Endothelial cell of umbilical vein (primary cell): ENCODE measurements around the gene NPPB. TPM values are rescaled to one million over a fixed set of nuclear protein-coding genes. Genes with fewer than 3 reads are reported as not detected.

Experiments used
- BruUV-seq: library from RNA; stranded (reverse); fragments of 400-500 nt; replicated peaks from 2 replicates; lab custom pipeline; 2021; lab: Mats Ljungman, UMichigan
- CTCF ChIA-PET: fragments of 300-600, 350-600 bp; sonication (Branson Sonifier 250); formaldehyde crosslinking; loops from one replicate; lab custom pipeline; 2021; ENCODE audit warnings: antibody characterized with exemption, inconsistent platforms; lab: Charles Lee
- POLR2A ChIA-PET: fragments of 300-600, 350-600 bp; sonication (Branson Sonifier 250); formaldehyde crosslinking; loops from one replicate; lab custom pipeline; 2021; ENCODE audit warnings: antibody characterized with exemption, inconsistent platforms; lab: Charles Lee
- DNase-seq: peaks from one replicate; pipeline ENCODE4 v3.0.0-alpha.2; 2011; ENCODE audit warnings: low read depth, low spot score
- FAIRE-seq: peaks from 2 replicates; lab custom pipeline; 2011; peaks lifted over from hg19 to GRCh38; lab: Jason Lieb, UNC
- H2AFZ ChIP-seq: 2 replicates; pipeline ENCODE4 v1.6.0; 2012; ENCODE audit warnings: low read depth, low read length, control low read depth, inconsistent platforms
- H3K27ac ChIP-seq: 2 replicates; pipeline ENCODE4 v1.5.1; 2011; ENCODE audit warnings: low read depth, mild to moderate bottlenecking, control low read depth, low read length, moderate library complexity; ENCODE audit not compliant: insufficient read depth
- H3K27me3 ChIP-seq, 2 experiments: 2 replicates each; pipeline versions ENCODE4 v1.6.0 to v1.6.1; 2011; ENCODE audit warnings: low read length in 2 of 2, mixed read lengths in 1 of 2; ENCODE audit not compliant: control insufficient read depth in 2 of 2, insufficient read depth in 2 of 2
- H3K36me3 ChIP-seq, 2 experiments: 2 replicates in 1 of 2; 3 replicates in 1 of 2; pipeline ENCODE4 v1.5.1; 2011; ENCODE audit warnings: low read length in 2 of 2, mild to moderate bottlenecking in 1 of 2, moderate library complexity in 1 of 2; ENCODE audit not compliant: control insufficient read depth in 2 of 2, insufficient read depth in 2 of 2; ENCODE audit errors: extremely low read depth in 1 of 2
- H3K4me1 ChIP-seq: 3 replicates; pipeline ENCODE4 v1.5.1; 2011; ENCODE audit warnings: mild to moderate bottlenecking, low read length; ENCODE audit not compliant: control insufficient read depth, insufficient read depth; ENCODE audit errors: extremely low read depth
- H3K4me2 ChIP-seq: 2 replicates; pipeline ENCODE4 v1.6.1; 2011; ENCODE audit warnings: low read length, control low read depth, mixed read lengths; ENCODE audit not compliant: insufficient read depth
- H3K4me3 ChIP-seq, 3 experiments: fragments of 200-600 bp in 1 of 3; sonication (generic), shearing (Covaris generic) in 1 of 3; replicated peaks in 1 of 3; 2 replicates each; pipeline ENCODE4 v1.5.1; 2011 to 2016; ENCODE audit warnings: control low read depth in 3 of 3, low read length in 3 of 3, mild to moderate bottlenecking in 2 of 3, inconsistent platforms in 1 of 3, low read depth in 1 of 3, moderate library complexity in 1 of 3; ENCODE audit not compliant: insufficient read depth in 1 of 3
- H3K79me2 ChIP-seq: 2 replicates; pipeline ENCODE4 v1.6.0; 2012; ENCODE audit warnings: low read length, inconsistent platforms; ENCODE audit not compliant: control insufficient read depth, insufficient read depth
- H3K9ac ChIP-seq: replicated peaks from 2 replicates; pipeline ENCODE3; 2011; ENCODE audit warnings: low read length, control low read depth; ENCODE audit not compliant: insufficient read depth; ENCODE audit errors: extremely low read depth
- H3K9me1 ChIP-seq: replicated peaks from 3 replicates; pipeline ENCODE4 v1.6.0; 2011; ENCODE audit warnings: mild to moderate bottlenecking, low read length; ENCODE audit not compliant: control insufficient read depth, insufficient read depth; ENCODE audit errors: extremely low read depth
- H3K9me3 ChIP-seq: replicated peaks from 2 replicates; pipeline ENCODE4 v1.5.1; 2012; ENCODE audit warnings: low read length, inconsistent platforms; ENCODE audit not compliant: control insufficient read depth, insufficient read depth
- H4K20me1 ChIP-seq: replicated peaks from 2 replicates; pipeline ENCODE3; 2011; ENCODE audit warnings: mild to moderate bottlenecking, low read length; ENCODE audit not compliant: control insufficient read depth, insufficient read depth; ENCODE audit errors: extremely low read depth
- CTCF ChIP-seq, 2 donors: IDR thresholded peaks; 1 replicate in 1 of 2; 2 replicates in 1 of 2; pipeline ENCODE4 v1.5.1; 2011; ENCODE audit warnings: low read length in 2 of 2, mild to moderate bottlenecking in 2 of 2, moderate library complexity in 2 of 2, control low read depth in 1 of 2, inconsistent platforms in 1 of 2, low read depth in 1 of 2; ENCODE audit not compliant: insufficient read depth in 1 of 2; ENCODE audit errors: extremely low read depth in 1 of 2
- EZH2 ChIP-seq: IDR thresholded peaks from 2 replicates; pipeline ENCODE4 v1.6.1; 2012; ENCODE audit warnings: borderline replicate concordance, low read depth, mild to moderate bottlenecking, moderate library complexity, low read length, inconsistent platforms; ENCODE audit not compliant: severe bottlenecking
- FOS ChIP-seq: IDR thresholded peaks from 2 replicates; pipeline ENCODE4 v1.6.1; 2011; ENCODE audit warnings: mild to moderate bottlenecking, low read length, moderate library complexity, borderline replicate concordance; ENCODE audit not compliant: insufficient read depth
- GATA2 ChIP-seq: IDR thresholded peaks from 2 replicates; pipeline ENCODE4 v1.7.0; 2011; ENCODE audit warnings: low read depth, mild to moderate bottlenecking, moderate library complexity, mixed read lengths, low read length; ENCODE audit not compliant: insufficient read length, insufficient read depth
- JUN ChIP-seq: IDR thresholded peaks from 2 replicates; pipeline ENCODE4 v1.6.1; 2011; ENCODE audit warnings: borderline replicate concordance, low read depth; ENCODE audit not compliant: insufficient read length, insufficient read depth
- MAX ChIP-seq: IDR thresholded peaks from 2 replicates; pipeline ENCODE4 v1.6.1; 2011; ENCODE audit not compliant: insufficient read depth, insufficient read length
- MYC ChIP-seq: IDR thresholded peaks from one replicate; pipeline ENCODE4 v1.6.1; 2011; ENCODE audit warnings: mild to moderate bottlenecking, low read depth, low read length
- POLR2A ChIP-seq: IDR thresholded peaks from 2 replicates; pipeline ENCODE4 v1.6.1; 2012; ENCODE audit warnings: low read depth, mild to moderate bottlenecking, control low read depth, low read length
- POLR2AphosphoS5 ChIP-seq: IDR thresholded peaks from 2 replicates; pipeline ENCODE4 v1.6.1; 2012; ENCODE audit warnings: low read depth, mild to moderate bottlenecking, control low read depth, low read length, moderate library complexity; ENCODE audit not compliant: insufficient read depth
- dilution Hi-C: fragments of 300-500 bp; cut with MboI; formaldehyde crosslinking; loops from one replicate; pipeline ENCODE4 v1.15.0; 2019; ENCODE audit warnings: low sequenced_read_pairs; ENCODE audit not compliant: extremely low pct_ligation_motif_present
- intact Hi-C: fragments of 100-400 bp; cut with micrococcal nuclease; formaldehyde crosslinking; loops from one replicate; pipeline ENCODE4 v1.10.0; 2022
- polyA plus RNA-seq, 4 experiments: library from polyadenylated mRNA; depleted of rRNA in 3 of 4; stranded (reverse) in 3 of 4; unstranded in 1 of 4; fragments of >200 nt; gene quantifications; 2 replicates each; pipeline versions ENCODE4 v1.2.1 to v1.2.3, GENCODE V29; 2011 to 2012; ENCODE audit warnings: missing spikeins in 1 of 4
- total RNA-seq: library from RNA; stranded (reverse); gene quantifications from 2 replicates; pipeline ENCODE4 v1.2.3, GENCODE V29; 2021

The NPPB gene
- total and polyA plus RNA-seq, 2 donors (not counting 3 experiments of a cell fraction or from before 2014, with no cell fraction given): not detected

GRCh38 chr1:11879311-11880180 lies 20.8 kb upstream of the NPPB start:
- no peak for FAIRE-seq
- H2AFZ ChIP-seq: no peak overlapping the region
- H3K27me3 ChIP-seq: no peaks in the 10 kb centered on the region
- H3K4me2 ChIP-seq: no peak overlapping the region
- no peak overlapping the region for H3K4me3 ChIP-seq
- no peak for DNase-seq
- H3K9me1 ChIP-seq: no peaks in the 10 kb centered on the region
- no peak overlapping the region for H3K9ac ChIP-seq
- H3K4me1 ChIP-seq: no peaks in the 10 kb centered on the region
- dilution Hi-C loops (no loop called here), intact Hi-C loops (no loop called here)
- H4K20me1 ChIP-seq: no peaks in the 10 kb centered on the region
- BruUV-seq: no TSS peak
- no peaks in the 10 kb centered on the region for H3K9me3 ChIP-seq
- ChIA-PET CTCF (interaction anchor here (0.6 to 1.2 kb wide), 3 partner anchors 12 to 20 kb away, joined by 3 to 4 read pairs (median 4); partner anchors contain the start of gene NPPB), POLR2A (interaction anchor here (0.5 to 0.6 kb wide), 2 partner anchors 29 to 71 kb away, joined by 3 to 4 read pairs; no protein-coding TSS in a partner anchor)
- TF ChIP-seq JUN: no peak
- TF ChIP-seq MAX: no peak
- no peak for TF ChIP-seq CTCF (IDR thresholded peaks at IDR 0.05; ENCODE audit: extremely low read depth in 1 of 2, insufficient read depth in 1 of 2, low read depth in 1 of 2, low read length in 2 of 2)
- no peak for TF ChIP-seq FOS
- no peak for TF ChIP-seq EZH2
- TF ChIP-seq MYC: no peak
- TF ChIP-seq GATA2: no peak
- TF ChIP-seq POLR2AphosphoS5: no peak
- no peak for TF ChIP-seq POLR2A
- no peaks in the 10 kb centered on the region for H3K36me3 ChIP-seq
- no peaks in the 10 kb centered on the region for H3K79me2 ChIP-seq
- no peak overlapping the region for H3K27ac ChIP-seq
